DMS79 (cell line): Measurements from ENCODE around the gene PLXNB3.
"Not testable (repeated sequence)": the region's sequence is repeated elsewhere in the genome, so short reads cannot be mapped to it uniquely, and the experiment has no call there.

Experiments used
- DNase-seq: peaks from one replicate; lab custom pipeline; 2025; lab: John Stamatoyannopoulos, UW

PLXNB3 gene

DNA sequence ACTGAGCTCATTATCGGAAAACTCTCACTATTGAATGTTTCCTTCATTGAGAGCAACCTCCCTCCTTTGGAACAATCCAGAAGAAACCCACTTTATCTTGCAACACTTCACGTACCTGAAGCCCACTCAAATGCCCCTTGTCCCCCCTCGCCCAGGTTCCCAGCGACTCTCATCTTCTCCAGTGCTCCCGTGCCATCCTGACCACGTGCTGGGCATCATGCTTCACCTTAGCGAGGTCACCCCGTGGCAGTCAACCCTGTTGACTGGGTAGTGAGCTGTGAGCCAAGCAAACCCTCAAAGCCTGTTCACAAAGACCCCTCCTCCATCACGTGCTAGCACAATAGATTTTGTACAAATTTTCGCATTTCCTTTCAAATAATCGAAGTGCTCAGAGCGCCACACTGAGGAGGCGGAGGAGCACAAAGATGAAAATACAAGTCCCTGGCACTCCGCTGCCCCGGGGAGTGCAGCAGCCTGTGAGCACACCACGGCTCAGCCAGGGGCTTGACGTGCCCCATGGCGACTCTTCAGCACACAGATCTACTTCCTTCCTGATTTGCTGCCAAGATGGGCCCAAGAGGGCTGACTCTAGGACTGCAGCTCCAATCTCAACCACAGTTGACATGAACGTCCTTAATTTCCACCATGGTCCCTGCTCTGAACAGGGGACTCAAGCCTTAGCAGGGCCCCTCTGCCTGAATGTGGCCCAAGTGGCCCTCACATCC is 50.7 kb downstream of the PLXNB3 start:
- no peak for DNase-seq

DNA sequence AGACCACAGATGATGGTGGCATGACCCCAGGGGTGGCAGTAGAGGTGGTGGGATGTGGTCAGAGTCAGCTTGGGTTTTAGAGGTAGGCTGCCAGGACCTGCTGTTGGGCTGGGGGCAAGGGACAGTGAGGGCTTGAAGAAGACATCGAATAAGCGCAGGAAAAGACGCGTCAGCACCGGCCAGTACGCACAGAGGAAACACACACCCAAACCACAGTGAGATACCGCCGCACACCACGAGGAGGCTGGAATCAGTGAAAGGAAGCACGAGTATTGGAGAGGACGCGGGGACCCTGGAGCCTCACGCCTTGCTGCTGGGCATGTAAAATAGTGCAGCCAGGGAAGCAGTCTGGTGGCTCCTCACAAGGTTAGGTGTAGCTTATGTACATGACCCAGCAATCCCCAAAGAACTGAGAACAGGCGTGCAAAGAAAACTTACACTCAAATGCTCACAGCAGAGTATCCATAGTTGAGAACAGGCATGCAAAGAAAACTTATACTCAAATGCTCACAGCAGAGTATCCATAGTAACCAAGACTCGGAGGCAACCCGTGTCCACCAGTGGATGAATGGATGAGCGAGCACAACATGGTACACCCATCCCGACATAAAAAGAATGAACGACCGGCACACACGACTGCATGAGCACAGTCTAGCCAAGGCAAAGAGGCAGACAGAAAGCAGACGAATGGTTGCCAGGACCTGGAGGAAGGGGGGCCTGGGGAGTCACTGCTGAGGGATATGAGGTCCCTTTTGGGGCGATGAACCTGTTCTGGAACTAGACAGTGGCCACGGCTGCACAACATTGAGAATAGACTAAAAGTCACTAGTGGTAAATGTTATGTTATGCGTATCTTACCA is 53.0 kb downstream of the PLXNB3 start:
- no peak for DNase-seq

DNA sequence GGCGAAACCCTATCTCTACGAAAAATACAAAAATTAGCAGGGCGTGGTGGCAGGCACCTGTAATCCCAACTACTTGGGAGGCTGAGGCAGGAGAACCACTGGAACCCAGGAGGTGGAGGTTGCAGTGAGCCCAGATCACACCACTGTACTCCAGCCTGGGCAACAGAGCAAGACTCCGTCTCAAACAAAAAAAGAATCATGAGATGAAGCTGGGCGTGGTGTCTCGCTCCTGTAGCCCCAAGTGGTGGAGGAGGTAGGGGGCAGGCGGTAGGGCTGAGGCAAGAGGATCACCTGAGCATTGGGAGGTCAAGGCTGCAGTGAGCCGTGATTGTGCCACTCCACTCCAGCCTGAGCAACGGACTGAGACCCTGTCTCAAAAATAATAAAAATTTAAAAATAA is 54.0 kb downstream of the PLXNB3 start:
- not testable (repeated sequence) for DNase-seq

DNA sequence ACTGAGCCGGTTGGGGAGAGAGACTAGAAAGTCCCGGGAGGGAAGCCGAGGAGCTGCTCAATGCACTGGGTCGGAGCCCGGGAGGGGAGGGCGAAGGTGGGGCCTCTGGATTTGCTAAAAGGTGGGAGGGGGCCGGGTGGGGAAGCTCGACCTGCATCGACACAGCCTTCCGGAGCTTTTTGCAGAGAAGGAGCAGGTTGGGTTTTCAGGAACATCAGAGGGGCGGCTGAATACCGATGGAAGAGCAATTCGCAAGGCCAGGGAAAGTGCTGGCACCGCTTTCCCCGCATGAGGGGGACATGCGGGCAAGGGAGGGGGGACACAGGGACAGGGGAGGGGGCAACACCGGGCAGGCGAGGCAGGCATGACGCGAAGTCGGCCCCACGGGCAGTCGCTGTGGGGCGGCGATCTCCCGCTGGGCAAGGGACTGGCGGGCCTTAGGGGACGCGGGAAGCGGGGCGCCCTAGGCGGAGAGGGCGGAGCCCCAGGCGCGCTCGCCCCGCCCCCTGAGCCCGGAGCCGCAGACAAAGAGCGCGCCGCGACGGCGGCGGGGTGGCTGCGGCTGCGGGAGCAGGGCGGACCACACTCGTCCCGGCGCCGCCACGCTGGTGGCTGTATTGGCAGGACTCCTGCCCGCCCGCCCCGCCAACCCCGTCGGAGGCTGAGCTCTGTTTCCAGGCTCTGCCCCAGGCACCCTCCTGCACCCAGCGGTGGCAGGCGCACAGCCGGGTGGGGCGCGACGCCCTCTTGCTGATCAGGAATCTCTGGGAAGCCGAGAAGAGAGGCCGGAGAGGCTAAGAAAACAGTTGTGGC is 54.7 kb downstream of the PLXNB3 start:
- DNase-seq, result no peak

DNA sequence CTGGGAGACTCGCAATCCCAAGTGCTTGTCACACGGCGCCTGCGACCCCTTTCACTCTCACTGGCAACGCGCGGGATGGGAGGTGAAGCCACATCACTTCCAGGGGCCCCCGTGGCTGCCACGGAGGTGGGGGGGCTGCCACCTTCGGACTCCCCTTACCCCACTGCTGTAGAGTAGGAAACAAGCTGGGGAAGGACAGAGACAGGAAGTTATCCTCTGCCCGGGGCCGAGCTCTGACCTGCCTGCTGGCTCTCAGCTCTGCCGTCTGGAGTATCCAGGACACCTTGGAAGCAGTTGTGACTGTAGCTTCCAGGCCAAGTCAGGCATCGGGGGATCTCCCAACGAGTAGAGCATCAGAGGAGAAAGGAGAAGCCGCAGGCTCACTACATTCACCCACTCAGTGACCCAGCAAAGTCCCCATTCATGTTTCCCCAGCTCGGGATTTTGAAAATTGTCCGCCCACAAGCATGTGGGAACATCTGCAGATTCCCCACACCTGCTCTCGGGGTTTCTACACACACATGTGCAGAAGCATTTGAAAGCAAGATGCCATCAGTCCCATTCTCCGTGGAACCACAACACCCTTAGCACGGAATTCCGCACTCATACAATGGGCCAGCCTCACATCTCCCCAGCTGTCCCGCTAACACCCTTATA is 55.5 kb downstream of the PLXNB3 start:
- no peak for DNase-seq

DNA sequence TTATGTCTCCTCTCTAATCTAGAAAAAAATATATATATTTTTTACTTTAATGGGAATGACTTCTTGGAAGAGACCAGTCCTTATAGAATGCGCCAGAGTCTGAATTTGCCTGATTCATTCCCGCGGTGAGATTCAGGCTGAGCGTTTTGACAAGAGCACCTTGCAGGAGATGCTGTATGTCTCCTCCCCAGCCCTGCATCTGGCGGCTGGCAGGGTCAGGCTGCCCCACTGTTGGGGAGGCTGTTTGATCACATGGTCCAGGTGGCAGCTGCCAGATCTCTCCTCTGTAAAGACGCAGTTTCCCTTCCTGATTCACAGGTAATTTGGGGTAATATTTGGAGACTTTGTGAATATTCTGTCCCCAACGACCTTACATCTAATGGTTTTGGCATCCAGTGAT is 56.6 kb downstream of the PLXNB3 start:
- DNase-seq, result no peak

DNA sequence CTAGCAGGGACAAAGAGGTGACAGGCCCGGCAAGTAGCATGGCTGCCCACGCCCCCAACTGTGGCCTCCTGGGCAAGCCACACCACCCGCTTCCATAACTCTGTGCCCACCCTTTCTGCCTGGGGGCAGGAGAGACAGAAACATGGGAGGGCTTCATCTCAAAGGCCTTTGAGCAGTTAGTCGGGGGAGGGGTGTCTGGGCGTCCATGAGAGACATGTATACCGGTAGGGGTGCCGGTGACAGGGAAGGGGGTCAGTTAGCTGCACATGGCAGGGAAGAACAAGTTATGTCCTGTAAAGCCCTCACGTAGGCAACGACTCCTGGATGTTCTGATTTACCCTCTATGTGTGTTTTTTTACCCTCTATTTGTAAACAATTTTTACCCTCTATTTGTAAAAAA is 57.0 kb downstream of the PLXNB3 start:
- DNase-seq, result no peak

DNA sequence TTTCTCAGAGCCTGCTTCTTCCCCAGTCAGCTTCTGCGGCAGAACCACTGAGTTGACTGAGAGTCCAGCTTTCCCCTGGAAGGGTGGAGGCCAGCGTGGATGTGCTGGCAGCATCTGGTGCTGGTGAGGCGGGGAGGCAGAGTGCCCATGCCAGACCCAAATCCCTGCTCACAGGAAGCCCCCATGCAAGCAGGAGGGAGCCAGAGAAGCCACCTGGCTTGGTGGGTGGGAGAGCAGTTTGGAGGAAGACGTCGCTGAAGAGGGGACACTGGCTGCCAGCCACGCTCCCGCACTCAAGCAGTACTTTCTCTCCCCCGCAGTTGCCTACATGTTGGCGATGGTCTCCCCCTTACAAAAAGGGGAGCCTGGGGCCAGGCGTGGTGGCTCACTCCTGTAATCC is 60.3 kb downstream of the PLXNB3 start:
- no peak for DNase-seq

DNA sequence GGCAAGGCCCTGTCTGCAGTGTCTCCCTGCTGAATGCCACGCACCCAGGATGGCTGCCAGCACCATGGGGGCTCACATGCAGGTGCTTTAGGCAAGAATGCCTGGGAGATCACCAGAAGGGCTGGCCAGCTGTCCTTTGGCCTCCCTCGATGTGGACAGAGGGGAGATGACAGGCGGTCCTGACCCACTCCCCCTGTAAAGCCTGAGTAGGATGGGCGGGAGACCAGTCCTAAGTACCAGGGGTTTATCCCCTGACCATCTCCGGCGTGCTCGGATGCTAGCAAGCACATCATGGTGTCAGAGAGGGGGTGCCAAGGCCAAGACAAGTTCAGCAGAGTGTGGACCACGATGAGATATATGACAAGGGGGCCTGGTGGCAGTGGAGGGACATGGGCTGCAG is 61.0 kb downstream of the PLXNB3 start:
- no peak for DNase-seq
